ENCODE results near the gene UQCC3. TPM values are rescaled to one million over a fixed set of nuclear protein-coding genes. Genes with fewer than 3 reads are reported as not detected.

UQCC3 gene
- total and polyA plus RNA-seq, 2 of the 13 experiments (the other 11 are each of a cell fraction or from before 2014, with no cell fraction given), result 7.7 to 16.0 TPM

GRCh38 chr11:62678770-62679696 is 7.6 kb downstream of the UQCC3 start, which contains the start of gene UBXN1 (continued):
- TF ChIP-seq E2F1 (CRISPR knock-in tag; IDR thresholded peaks at IDR 0.05) (no peak), SNAPC4 (CRISPR knock-in tag; IDR thresholded peaks at IDR 0.05) (peak; percentile 72; the same call in 1 of the 2 replicates), THRA (CRISPR knock-in tag; IDR thresholded peaks at IDR 0.05; ENCODE audit: borderline replicate concordance) (peak; percentile 43), RAD51 (IDR thresholded peaks at IDR 0.05; ENCODE audit: borderline replicate concordance) (peak; percentile 87), ZNF503 (CRISPR knock-in tag; IDR thresholded peaks at IDR 0.05) (no peak), ZNF18 (CRISPR knock-in tag; IDR thresholded peaks at IDR 0.05; ENCODE audit: insufficient replicate concordance) (peak; percentile 86), LCORL (IDR thresholded peaks at IDR 0.05) (no peak), LCORL (CRISPR knock-in tag; IDR thresholded peaks at IDR 0.05) (peak; percentile 76), KDM3A (CRISPR knock-in tag; IDR thresholded peaks at IDR 0.05; ENCODE audit: low read depth) (peak; percentile 71; the same call in 1 of the 2 replicates), NCOA5 (CRISPR knock-in tag; IDR thresholded peaks at IDR 0.05) (no peak), HNF1A (IDR thresholded peaks at IDR 0.05; ENCODE audit: low read depth) (no peak), HNF1A (CRISPR knock-in tag; IDR thresholded peaks at IDR 0.05; ENCODE audit: borderline replicate concordance) (no peak)
